HEK293T (cell line): ENCODE data around the gene PDGFA.
A peak's percentile ranks its signal among the peaks of the same experiment; 100 is the strongest.

Source experiments
- CTCF ChIA-PET: fragments of 350-600 bp; formaldehyde crosslinking; extraction: SDS; loops from one replicate; lab custom pipeline; 2021; ENCODE audit warnings: antibody characterized with exemption, inconsistent platforms; lab: Yijun Ruan, JAX
- POLR2A ChIA-PET: fragments of 350-600 bp; formaldehyde crosslinking; extraction: SDS; loops from one replicate; lab custom pipeline; 2020; ENCODE audit warnings: antibody characterized with exemption, inconsistent platforms; lab: Yijun Ruan, JAX
- DNase-seq: peaks from one replicate; pipeline ENCODE4 v3.0.0; 2012; ENCODE audit warnings: mixed read lengths; ENCODE audit errors: extremely low spot score
- ARNT ChIP-seq: fragments of 450-650 bp; IDR thresholded peaks from 2 replicates; pipeline ENCODE4 v1.6.1; 2017; ENCODE audit warnings: mild to moderate bottlenecking
- BHLHE40 ChIP-seq: fragments of 450-650 bp; IDR thresholded peaks from 2 replicates; pipeline ENCODE4 v1.6.1; 2016; ENCODE audit warnings: mild to moderate bottlenecking, moderate library complexity, borderline replicate concordance
- CTBP1 ChIP-seq: fragments of 450-650 bp; IDR thresholded peaks from 2 replicates; pipeline ENCODE4 v1.6.1; 2016; ENCODE audit warnings: borderline replicate concordance
- ELF4 ChIP-seq: fragments of 450-650 bp; IDR thresholded peaks from 2 replicates; pipeline ENCODE4 v1.6.1; 2017; ENCODE audit warnings: antibody characterized with exemption
- FOXA1 ChIP-seq: fragments of 450-650 bp; IDR thresholded peaks from 2 replicates; pipeline ENCODE4 v1.6.1; 2016; ENCODE audit warnings: mild to moderate bottlenecking
- FOXK2 ChIP-seq: fragments of 450-650 bp; IDR thresholded peaks from 2 replicates; pipeline ENCODE4 v1.6.1; 2016; ENCODE audit warnings: mild to moderate bottlenecking
- FOXM1 ChIP-seq: fragments of 450-650 bp; IDR thresholded peaks from 2 replicates; pipeline ENCODE4 v1.6.1; 2017; ENCODE audit warnings: mild to moderate bottlenecking, borderline replicate concordance
- HDGF ChIP-seq: fragments of 450-650 bp; IDR thresholded peaks from 2 replicates; pipeline ENCODE4 v1.6.1; 2017; ENCODE audit warnings: antibody characterized with exemption, borderline replicate concordance
- L3MBTL2 ChIP-seq: fragments of 450-650 bp; conservative IDR thresholded peaks from 2 replicates; pipeline ENCODE4 v1.6.1; 2016; ENCODE audit warnings: mild to moderate bottlenecking
- LEF1 ChIP-seq: fragments of 450-650 bp; IDR thresholded peaks from 2 replicates; pipeline ENCODE4 v1.6.1; 2017; ENCODE audit warnings: mild to moderate bottlenecking, borderline replicate concordance
- NFRKB ChIP-seq: fragments of 450-650 bp; IDR thresholded peaks from 2 replicates; pipeline ENCODE4 v1.6.1; 2016; ENCODE audit warnings: mild to moderate bottlenecking, moderate library complexity
- PKNOX1 ChIP-seq: fragments of 450-650 bp; IDR thresholded peaks from 2 replicates; pipeline ENCODE4 v1.6.1; 2016
- SP1 ChIP-seq: fragments of 450-650 bp; IDR thresholded peaks from 2 replicates; pipeline ENCODE4 v1.6.1; 2017
- SUZ12 ChIP-seq: fragments of 450-650 bp; IDR thresholded peaks from 2 replicates; pipeline ENCODE4 v1.6.1; 2016; ENCODE audit warnings: mild to moderate bottlenecking
- TARDBP ChIP-seq: fragments of 450-650 bp; IDR thresholded peaks from 2 replicates; pipeline ENCODE4 v1.6.1; 2016
- ZNF384 ChIP-seq: fragments of 450-650 bp; IDR thresholded peaks from 2 replicates; pipeline ENCODE4 v1.6.1; 2016

Gene PDGFA

GRCh38 chr7:474605-475424, 44.8 kb downstream of the PDGFA start:
- no peak for TF ChIP-seq BHLHE40
- TF ChIP-seq LEF1, result no peak
- no peak for TF ChIP-seq L3MBTL2
- TF ChIP-seq FOXK2, result no peak
- TF ChIP-seq HDGF, result no peak
- no peak for TF ChIP-seq PKNOX1
- no peak for DNase-seq
- POLR2A ChIA-PET, result no interaction called here
- CTCF ChIA-PET, result no interaction called here

GRCh38 chr7:473870-474604, 45.6 kb downstream of the PDGFA start:
- DNase-seq, result no peak
- ChIA-PET CTCF (no interaction called here), POLR2A (no interaction called here)
- TF ChIP-seq FOXM1, result no peak
- no peak for TF ChIP-seq TARDBP
- TF ChIP-seq BHLHE40, result no peak
- no peak for TF ChIP-seq SUZ12
- TF ChIP-seq HDGF, result no peak
- TF ChIP-seq FOXK2, result no peak
- TF ChIP-seq CTBP1, result no peak
- no peak for TF ChIP-seq ZNF384

- TF ChIP-seq SUZ12, result no peak
- no peak for TF ChIP-seq L3MBTL2
- TF ChIP-seq FOXK2, result no peak
- no peak for TF ChIP-seq ARNT
- no peak for TF ChIP-seq LEF1
- TF ChIP-seq SP1, result no peak
- TF ChIP-seq FOXM1, result no peak
- TF ChIP-seq NFRKB, result no peak
- TF ChIP-seq ELF4, result no peak
- TF ChIP-seq ZNF384, result no peak
- no peak for TF ChIP-seq FOXA1
- no peak for TF ChIP-seq TARDBP
- no peak for TF ChIP-seq HDGF
- no peak for TF ChIP-seq BHLHE40
- TF ChIP-seq PKNOX1, result no peak
- TF ChIP-seq CTBP1, result no peak
- ChIA-PET POLR2A (no interaction called here), CTCF (no interaction called here)
- no peak for DNase-seq
Measured at GRCh38 chr7:473211-473734, 46.4 kb downstream of the PDGFA start.

GRCh38 chr7:472640-472957, 47.0 kb downstream of the PDGFA start:
- CTCF ChIA-PET, result no interaction called here
- no peak for DNase-seq
- POLR2A ChIA-PET, result no interaction called here
- TF ChIP-seq ZNF384 (no peak), FOXM1 (no peak)

DNA sequence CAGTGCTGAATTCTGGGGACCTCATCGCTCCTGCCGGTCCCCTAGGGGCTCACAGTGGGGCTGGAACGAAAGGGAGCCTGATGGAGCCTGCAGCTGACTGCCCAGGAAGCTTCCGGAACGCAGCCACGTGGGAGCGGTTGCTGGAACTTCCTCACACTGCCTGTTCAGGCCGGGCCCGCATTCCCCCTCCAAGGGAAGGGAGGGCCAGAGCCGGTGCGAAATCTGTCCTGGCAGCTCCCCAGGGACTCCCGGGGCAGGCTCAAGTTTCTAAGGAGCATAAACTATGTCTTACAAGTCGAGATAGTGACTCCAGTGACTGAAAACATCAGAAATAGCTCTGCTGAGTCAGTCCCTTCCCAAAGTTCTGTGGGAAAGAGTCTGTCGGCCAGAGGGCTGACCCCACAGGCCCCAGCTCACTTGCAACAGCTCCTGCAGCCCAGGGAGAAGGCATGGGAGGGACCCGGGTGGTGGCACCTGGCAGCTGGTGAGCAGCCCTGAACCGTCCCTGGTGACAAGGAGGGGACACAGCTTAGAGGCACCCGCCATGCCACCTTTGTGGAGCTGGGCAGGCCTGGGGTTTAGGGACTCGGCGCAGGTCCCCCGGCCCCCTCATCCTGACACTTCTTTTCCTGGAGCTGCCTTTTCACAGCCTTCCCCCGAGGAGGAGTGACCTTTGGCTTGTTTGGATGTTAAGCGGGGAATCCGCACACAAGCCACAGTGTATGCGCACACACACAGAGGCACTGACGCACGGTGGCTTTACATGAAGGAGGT, 47.6 kb downstream of the PDGFA start:
- CTCF ChIA-PET, result no interaction called here
- POLR2A ChIA-PET, result no interaction called here
- TF ChIP-seq BHLHE40 (no peak), CTBP1 (no peak), NFRKB (no peak), FOXK2 (no peak), PKNOX1 (no peak), SUZ12 (no peak), ELF4 (no peak)
- DNase-seq, result peak; percentile 56

GRCh38 chr7:471191-471865, 48.3 kb downstream of the PDGFA start:
- POLR2A ChIA-PET, result no interaction called here
- no peak for DNase-seq
- CTCF ChIA-PET, result no interaction called here
- TF ChIP-seq FOXA1 (no peak), ZNF384 (no peak)
